ENCODE results near the gene STC2. TPM values are rescaled to one million over a fixed set of nuclear protein-coding genes. Genes with fewer than 3 reads are reported as not detected.
"Not testable (repeated sequence)": the region's sequence is repeated elsewhere in the genome, so short reads cannot be mapped to it uniquely, and the experiment has no call there.

The STC2 gene
- total RNA-seq, 3 donors from 2014 or later (not counting 1 experiment from before 2014, with no cell fraction given) = not detected

- Mint-ChIP-seq H3K4me1 (peaks cover 1 to 6% of the 10 kb centered on the region in 2 donors), H3K4me3 (no peak overlapping the region), H3K27ac (no peak overlapping the region), H3K36me3 (peaks cover 8% of the 10 kb centered on the region), H3K27me3 (ENCODE audit: low read depth in 2 of 2) (peaks cover 53 to 62% of the 10 kb centered on the region in 2 donors), H3K9me3 (peaks cover 3 to 10% of the 10 kb centered on the region in 2 donors)
- no peak overlapping the region for H3K4me3 ChIP-seq (ENCODE audit: low read length)
- no peaks in the 10 kb centered on the region for H3K9me3 ChIP-seq (ENCODE audit: control insufficient read depth, insufficient read depth, low read length)
- peaks cover 6% of the 10 kb centered on the region for H3K4me1 ChIP-seq (ENCODE audit: control insufficient read depth, insufficient read depth, low read length)
- H3K27ac ChIP-seq (ENCODE audit: low read length) = no peak overlapping the region
- peaks cover 7% of the 10 kb centered on the region for H3K27me3 ChIP-seq (ENCODE audit: control insufficient read depth, insufficient read depth, low read length)
- WGBS (ENCODE audit: insufficient coverage) = 62% methylated on average over 3 of the region's 4 CpGs
- no peaks in the 10 kb centered on the region for H3K36me3 ChIP-seq (ENCODE audit: control insufficient read depth, insufficient read depth, low read length)
- ATAC-seq (no peak), DNase-seq (no peak)
- no peak for TF ChIP-seq CTCF (IDR thresholded peaks at IDR 0.05)
- intact Hi-C loops (cut with micrococcal nuclease) = no loop called here
Measured at GRCh38 chr5:173288632-173289031, 39.6 kb downstream of the STC2 start.

- no peak overlapping the region for H3K4me3 Mint-ChIP-seq
- no peaks in the 10 kb centered on the region for H3K9me3 ChIP-seq (ENCODE audit: control insufficient read depth, insufficient read depth, low read length)
- intact Hi-C loops (cut with micrococcal nuclease) = no loop called here
- H3K36me3 Mint-ChIP-seq = peaks cover 8% of the 10 kb centered on the region
- ATAC-seq = no peak
- TF ChIP-seq CTCF (IDR thresholded peaks at IDR 0.05) = no peak
- peaks cover 0 to 6% of the 10 kb centered on the region in 2 donors for H3K4me1 Mint-ChIP-seq
- peaks cover 3 to 10% of the 10 kb centered on the region in 2 donors for H3K9me3 Mint-ChIP-seq
- H3K27me3 ChIP-seq (ENCODE audit: control insufficient read depth, insufficient read depth, low read length) = peaks cover 15% of the 10 kb centered on the region
- peaks cover 58 to 68% of the 10 kb centered on the region in 2 donors for H3K27me3 Mint-ChIP-seq (ENCODE audit: low read depth in 2 of 2)
- H3K27ac ChIP-seq (ENCODE audit: low read length) = no peak overlapping the region
- no peaks in the 10 kb centered on the region for H3K36me3 ChIP-seq (ENCODE audit: control insufficient read depth, insufficient read depth, low read length)
- no peak overlapping the region for H3K4me3 ChIP-seq (ENCODE audit: low read length)
- DNase-seq = no peak
- H3K4me1 ChIP-seq (ENCODE audit: control insufficient read depth, insufficient read depth, low read length) = peaks cover 8% of the 10 kb centered on the region
- 53% methylated on average over 7 of the region's 7 CpGs for WGBS (ENCODE audit: insufficient coverage)
- H3K27ac Mint-ChIP-seq = no peak overlapping the region
Measured at GRCh38 chr5:173287086-173287485, 41.1 kb downstream of the STC2 start.

GRCh38 chr5:173284343-173284958 lies 43.8 kb downstream of the STC2 start:
- DNase-seq, H3K36me3 Mint-ChIP-seq: not testable (repeated sequence)

GRCh38 chr5:173283318-173284288 lies 44.6 kb downstream of the STC2 start:
- peaks cover 47 to 50% of the 10 kb centered on the region in 2 donors for H3K27me3 Mint-ChIP-seq (ENCODE audit: low read depth in 2 of 2)
- no peaks in the 10 kb centered on the region for H3K9me3 ChIP-seq (ENCODE audit: control insufficient read depth, insufficient read depth, low read length)
- H3K36me3 Mint-ChIP-seq = peaks cover 8% of the 10 kb centered on the region
- DNase-seq (peak; percentile 38 to 75), ATAC-seq (peak; percentile 85 to 97 (median 96))
- no peaks in the 10 kb centered on the region for H3K36me3 ChIP-seq (ENCODE audit: control insufficient read depth, insufficient read depth, low read length)
- H3K27me3 ChIP-seq (ENCODE audit: control insufficient read depth, insufficient read depth, low read length) = peaks cover 15% of the 10 kb centered on the region
- peaks cover 0 to 6% of the 10 kb centered on the region in 2 donors for H3K4me1 Mint-ChIP-seq
- no peak overlapping the region for H3K4me3 ChIP-seq (ENCODE audit: low read length)
- no peak overlapping the region for H3K27ac Mint-ChIP-seq
- intact Hi-C loops (cut with micrococcal nuclease) = no loop called here
- peaks cover 3 to 10% of the 10 kb centered on the region in 2 donors for H3K9me3 Mint-ChIP-seq
- H3K27ac ChIP-seq (ENCODE audit: low read length) = no peak overlapping the region
- peaks cover 8% of the 10 kb centered on the region for H3K4me1 ChIP-seq (ENCODE audit: control insufficient read depth, insufficient read depth, low read length)
- WGBS (ENCODE audit: insufficient coverage) = 7% methylated on average over 44 of the region's 45 CpGs
- no peak overlapping the region for H3K4me3 Mint-ChIP-seq
- TF ChIP-seq CTCF (IDR thresholded peaks at IDR 0.05) = peak; percentile 29

More at GRCh38 chr5:173284343-173284958, 43.8 kb downstream of the STC2 start:
- peaks cover 15% of the 10 kb centered on the region for H3K27me3 ChIP-seq (ENCODE audit: control insufficient read depth, insufficient read depth, low read length)
- Mint-ChIP-seq H3K27me3 (ENCODE audit: low read depth in 2 of 2) (peaks cover 48 to 50% of the 10 kb centered on the region in 2 donors), H3K9me3 (peaks cover 3 to 10% of the 10 kb centered on the region in 2 donors)
- H3K4me1 ChIP-seq (ENCODE audit: control insufficient read depth, insufficient read depth, low read length); H3K9me3 ChIP-seq (ENCODE audit: control insufficient read depth, insufficient read depth, low read length); H3K4me3 ChIP-seq (ENCODE audit: low read length); H3K4me3 Mint-ChIP-seq; H3K4me1 Mint-ChIP-seq; H3K27ac Mint-ChIP-seq; intact Hi-C loops (cut with micrococcal nuclease); H3K36me3 ChIP-seq (ENCODE audit: control insufficient read depth, insufficient read depth, low read length); H3K27ac ChIP-seq (ENCODE audit: low read length); ATAC-seq: not testable (repeated sequence)
- WGBS (ENCODE audit: insufficient coverage) = 93% methylated on average over 4 of the region's 4 CpGs
